A673 (cell line): Measurements from ENCODE around the gene DZIP3. TPM values are rescaled to one million over a fixed set of nuclear protein-coding genes. Genes with fewer than 3 reads are reported as not detected.

Source experiments
- BruUV-seq: library from RNA; stranded (reverse); fragments of 400-500 nt; replicated peaks from 2 replicates; lab custom pipeline; 2021; lab: Mats Ljungman, UMichigan
- CTCF ChIA-PET: fragments of 300-600 bp; sonication (Branson Sonifier 250); formaldehyde crosslinking; loops from one replicate; lab custom pipeline; 2022; ENCODE audit warnings: antibody characterized with exemption; lab: Charles Lee
- POLR2A ChIA-PET: fragments of 300-600 bp; sonication (Branson Sonifier 250); formaldehyde crosslinking; loops from one replicate; lab custom pipeline; 2022; ENCODE audit warnings: antibody characterized with exemption; ENCODE audit not compliant: low non-redundant PET; lab: Charles Lee
- DNase-seq: peaks from one replicate; pipeline ENCODE4 v3.0.0-alpha.2; 2015; ENCODE audit warnings: low spot score
- H3K27ac ChIP-seq: fragments of 200-600 bp; sonication (generic); 2 replicates; pipeline ENCODE4 v1.5.1; 2016; ENCODE audit warnings: mixed run types, low read depth, mild to moderate bottlenecking, mixed read lengths, antibody characterized with exemption, low read length; ENCODE audit not compliant: poor library complexity, severe bottlenecking
- H3K27me3 ChIP-seq: fragments of 200-600 bp; sonication (generic); replicated peaks from 2 replicates; pipeline ENCODE4 v1.6.1; 2017; ENCODE audit warnings: mixed run types, low read depth, mild to moderate bottlenecking, mixed read lengths, antibody characterized with exemption, low read length; ENCODE audit not compliant: insufficient read depth, poor library complexity
- H3K36me3 ChIP-seq: fragments of 200-600 bp; sonication (generic); 2 replicates; pipeline ENCODE4 v1.6.1; 2016; ENCODE audit warnings: mixed run types, mild to moderate bottlenecking, mixed read lengths, antibody characterized with exemption, low read length; ENCODE audit not compliant: insufficient read depth, poor library complexity, severe bottlenecking
- H3K4me1 ChIP-seq: fragments of 200-600 bp; sonication (generic); 2 replicates; pipeline ENCODE4 v1.6.1; 2017; ENCODE audit warnings: mixed run types, mild to moderate bottlenecking, mixed read lengths, antibody characterized with exemption, low read length; ENCODE audit not compliant: insufficient read depth, poor library complexity, severe bottlenecking
- H3K4me3 ChIP-seq: fragments of 200-600 bp; sonication (generic); 2 replicates; pipeline ENCODE4 v1.5.1; 2016; ENCODE audit warnings: low read depth, mixed run types, mild to moderate bottlenecking, mixed read lengths, low read length; ENCODE audit not compliant: poor library complexity, severe bottlenecking
- H3K9me3 ChIP-seq: fragments of 200-600 bp; sonication (generic); 2 replicates; pipeline ENCODE4 v1.6.1; 2016; ENCODE audit warnings: mixed run types, low read depth, mild to moderate bottlenecking, mixed read lengths, antibody characterized with exemption, low read length; ENCODE audit not compliant: poor library complexity, severe bottlenecking
- CTCF ChIP-seq: fragments of 300-800, 200-600 bp; sonication (generic); conservative IDR thresholded peaks from 2 replicates; pipeline ENCODE4 v1.5.1; 2017; ENCODE audit warnings: low read depth, mild to moderate bottlenecking, antibody characterized with exemption, low read length, moderate library complexity, mixed read lengths
- EZH2 ChIP-seq: fragments of 200-600 bp; sonication (generic); IDR thresholded peaks from 2 replicates; pipeline ENCODE4 v1.6.1; 2017; ENCODE audit warnings: borderline replicate concordance, low read depth, mild to moderate bottlenecking, mixed read lengths, antibody characterized with exemption, low read length; ENCODE audit not compliant: poor library complexity, severe bottlenecking
- intact Hi-C: fragments of 100-400 bp; cut with micrococcal nuclease; formaldehyde crosslinking; loops from one replicate; pipeline ENCODE4 v1.10.0; 2022; ENCODE audit not compliant: unreplicated experiment
- total RNA-seq: library from RNA; stranded (reverse); gene quantifications from 2 replicates; pipeline ENCODE4 v1.2.3, GENCODE V29; 2021

DZIP3 gene
- total RNA-seq, 1 experiment from 2014 or later, result 14.9 TPM

GRCh38 chr3:108602249-108602934 lies 12.9 kb downstream of the DZIP3 start:
- H3K36me3 ChIP-seq, result no peaks in the 10 kb centered on the region
- H3K27ac ChIP-seq, result no peak overlapping the region
- no TSS peak for BruUV-seq
- ChIA-PET CTCF (no interaction called here), POLR2A (no interaction called here)
- no peak overlapping the region for H3K4me3 ChIP-seq
- H3K4me1 ChIP-seq, result no peaks in the 10 kb centered on the region
- intact Hi-C loops, result no loop called here
- no peaks in the 10 kb centered on the region for H3K9me3 ChIP-seq
- TF ChIP-seq CTCF (no peak), EZH2 (no peak)
- H3K27me3 ChIP-seq, result no peaks in the 10 kb centered on the region
- DNase-seq, result no peak

DNA sequence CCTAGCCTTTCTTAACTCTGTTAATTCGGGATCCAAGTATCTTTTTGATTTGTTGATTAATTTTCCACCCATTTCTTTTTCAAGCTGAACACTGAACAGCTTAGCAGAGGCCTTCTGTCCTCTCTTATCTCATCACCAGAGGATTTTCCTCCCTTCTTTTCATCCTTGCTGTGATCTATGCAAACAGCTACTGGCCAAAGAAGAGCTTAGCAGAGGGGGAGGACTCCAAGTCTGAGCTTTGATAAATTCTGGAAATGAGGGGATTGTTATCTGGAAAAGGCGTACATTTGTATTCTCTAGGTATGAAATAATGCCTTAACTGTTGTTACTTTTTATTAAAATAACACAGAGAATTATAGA lies 13.4 kb downstream of the DZIP3 start:
- no peak overlapping the region for H3K27ac ChIP-seq
- H3K4me3 ChIP-seq, result no peak overlapping the region
- no peaks in the 10 kb centered on the region for H3K36me3 ChIP-seq
- CTCF ChIA-PET, result no interaction called here
- intact Hi-C loops, result no loop called here
- POLR2A ChIA-PET, result no interaction called here
- no peaks in the 10 kb centered on the region for H3K4me1 ChIP-seq
- TF ChIP-seq EZH2, result no peak
- TF ChIP-seq CTCF, result no peak
- DNase-seq, result no peak
- no peaks in the 10 kb centered on the region for H3K9me3 ChIP-seq
- H3K27me3 ChIP-seq, result no peaks in the 10 kb centered on the region
- BruUV-seq, result no TSS peak

- POLR2A ChIA-PET, result no interaction called here
- Histone ChIP-seq H3K36me3 (no peaks in the 10 kb centered on the region), H3K9me3 (no peaks in the 10 kb centered on the region), H3K4me1 (no peaks in the 10 kb centered on the region), H3K27me3 (no peaks in the 10 kb centered on the region), H3K27ac (no peak overlapping the region), H3K4me3 (no peak overlapping the region)
- TF ChIP-seq EZH2 (no peak), CTCF (no peak)
- CTCF ChIA-PET, result no interaction called here
- no peak for DNase-seq
- BruUV-seq, result no TSS peak
- intact Hi-C loops, result no loop called here
Observed at GRCh38 chr3:108603691-108604090, 14.2 kb downstream of the DZIP3 start.
